GM12891 (cell line): ENCODE data around the gene TUBA8.
"Not testable (repeated sequence)": the region's sequence is repeated elsewhere in the genome, so short reads cannot be mapped to it uniquely, and the experiment has no call there.

Experiments
- DNase-seq: peaks from one replicate; pipeline ENCODE4 v3.0.0; 2011; ENCODE audit warnings: low spot score; ENCODE audit not compliant: insufficient read length
- FAIRE-seq: peaks from 2 replicates; lab custom pipeline; 2011; peaks lifted over from hg19 to GRCh38; lab: Jason Lieb, UNC
- PAX5 ChIP-seq: IDR thresholded peaks from 2 replicates; pipeline ENCODE4 v1.6.1; 2011; ENCODE audit warnings: low read length, moderate library complexity, mild to moderate bottlenecking; ENCODE audit not compliant: insufficient read depth, severe bottlenecking
- POLR2A ChIP-seq: IDR thresholded peaks from 2 replicates; pipeline ENCODE4 v1.6.1; 2011; ENCODE audit warnings: low read depth, low read length, control low read depth
- POLR2AphosphoS5 ChIP-seq: IDR thresholded peaks from 2 replicates; pipeline ENCODE4 v1.6.1; 2011; ENCODE audit warnings: low read depth, low read length, control low read depth
- POU2F2 ChIP-seq: IDR thresholded peaks from 2 replicates; pipeline ENCODE4 v1.6.1; 2011; ENCODE audit warnings: low read depth, mild to moderate bottlenecking, control low read depth, low read length, moderate library complexity
- SPI1 ChIP-seq: IDR thresholded peaks from 2 replicates; pipeline ENCODE4 v1.6.1; 2011; ENCODE audit warnings: low read depth, low read length, control low read depth
- TAF1 ChIP-seq: IDR thresholded peaks from 2 replicates; pipeline ENCODE4 v1.6.1; 2011; ENCODE audit warnings: low read depth, low read length, control low read depth

The TUBA8 gene

GRCh38 chr22:18146389-18146753, 35.8 kb downstream of the TUBA8 start:
- FAIRE-seq, result no peak
- no peak for TF ChIP-seq TAF1
- TF ChIP-seq POLR2A, result no peak
- no peak for TF ChIP-seq POLR2AphosphoS5
- TF ChIP-seq POU2F2, result no peak
- TF ChIP-seq PAX5, result no peak
- no peak for TF ChIP-seq SPI1
- no peak for DNase-seq

- DNase-seq (no peak), FAIRE-seq (no peak)
- TF ChIP-seq PAX5 (no peak), TAF1 (no peak), SPI1 (no peak), POLR2A (no peak), POLR2AphosphoS5 (no peak), POU2F2 (no peak)
Observed at GRCh38 chr22:18147791-18148190, 37.2 kb downstream of the TUBA8 start.

DNA sequence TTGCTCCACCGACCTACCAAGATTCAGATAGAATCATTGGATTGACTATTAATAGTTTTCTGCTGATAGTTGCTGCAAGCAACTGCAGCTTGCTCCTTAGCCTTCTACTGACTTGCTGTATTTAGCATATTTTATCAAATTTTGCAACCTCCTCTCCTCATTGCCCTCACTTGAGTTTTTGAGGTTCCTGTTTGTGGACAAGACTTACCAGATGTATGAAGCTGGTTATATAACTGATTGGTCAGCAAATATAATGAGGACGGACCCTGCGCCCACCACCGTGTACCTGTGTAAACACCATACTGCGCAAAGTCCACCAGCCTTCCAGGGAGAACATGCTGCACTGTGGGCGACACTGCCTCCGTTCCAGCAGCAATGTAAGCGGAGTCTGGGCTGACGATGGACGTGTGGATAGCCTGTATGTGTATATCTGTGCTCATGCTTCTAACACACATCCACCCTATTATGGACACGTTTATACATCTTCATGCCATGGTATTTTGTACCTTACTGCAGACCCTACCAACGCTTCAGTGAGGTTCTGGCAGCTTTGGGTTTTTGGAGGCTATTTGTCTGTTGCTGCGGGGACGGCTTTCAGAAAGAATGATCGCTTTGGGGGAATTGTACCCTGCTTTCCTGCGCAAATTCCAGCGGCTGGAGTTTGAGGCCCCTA, 37.8 kb downstream of the TUBA8 start:
- no peak for TF ChIP-seq POLR2AphosphoS5
- TF ChIP-seq POLR2A, result no peak
- TF ChIP-seq PAX5, result no peak
- TF ChIP-seq TAF1, result no peak
- no peak for TF ChIP-seq SPI1
- TF ChIP-seq POU2F2, result no peak
- FAIRE-seq, result peak; percentile 52
- DNase-seq, result no peak

- DNase-seq (no peak), FAIRE-seq (no peak)
- no peak for TF ChIP-seq TAF1
- TF ChIP-seq POU2F2, result no peak
- TF ChIP-seq POLR2A, result no peak
Observed at GRCh38 chr22:18152519-18152918, 41.9 kb downstream of the TUBA8 start.

GRCh38 chr22:18154821-18155390, 44.3 kb downstream of the TUBA8 start:
- DNase-seq (no peak), FAIRE-seq (no peak)
- TF ChIP-seq SPI1 (no peak), TAF1 (no peak)

DNA sequence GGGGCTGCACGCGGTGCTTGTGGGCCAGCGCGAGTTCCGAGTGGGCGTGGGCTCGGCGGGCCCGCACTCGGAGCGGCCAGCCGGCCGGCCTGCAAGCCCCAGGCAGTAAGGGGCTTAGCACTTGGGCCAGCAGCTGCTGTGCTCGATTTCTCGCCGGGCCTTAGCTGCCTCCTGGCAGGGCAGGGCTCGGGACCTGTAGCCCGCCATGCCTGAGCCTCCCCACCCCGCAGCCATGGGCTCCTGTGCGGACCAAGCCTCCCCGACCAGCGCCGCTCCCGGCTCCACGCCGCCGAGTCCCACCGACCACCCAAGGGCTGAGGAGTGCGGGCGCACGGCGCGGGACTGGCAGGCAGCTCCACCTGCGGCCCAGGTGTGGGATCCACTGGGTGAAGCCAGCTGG, 44.9 kb downstream of the TUBA8 start:
- FAIRE-seq, DNase-seq: not testable (repeated sequence)

- no peak for TF ChIP-seq SPI1
- TF ChIP-seq POU2F2, result no peak
- TF ChIP-seq POLR2A, result no peak
- no peak for TF ChIP-seq POLR2AphosphoS5
- no peak for TF ChIP-seq TAF1
- no peak for TF ChIP-seq PAX5
- no peak for FAIRE-seq
- no peak for DNase-seq
Observed at GRCh38 chr22:18156878-18157713, 46.5 kb downstream of the TUBA8 start.

GRCh38 chr22:18157714-18158028, 47.1 kb downstream of the TUBA8 start:
- TF ChIP-seq SPI1 (no peak), PAX5 (no peak), POU2F2 (no peak)
- DNase-seq (no peak), FAIRE-seq (no peak)

- FAIRE-seq, DNase-seq: not testable (repeated sequence)
Observed at GRCh38 chr22:18160641-18161040, 50.0 kb downstream of the TUBA8 start.

GRCh38 chr22:18163843-18164242, 53.2 kb downstream of the TUBA8 start:
- peak; percentile 56 for DNase-seq
- peak; percentile 90 for FAIRE-seq

GRCh38 chr22:18164584-18164983, 54.0 kb downstream of the TUBA8 start:
- FAIRE-seq, result peak; percentile 52
- DNase-seq, result not testable (repeated sequence)

DNA sequence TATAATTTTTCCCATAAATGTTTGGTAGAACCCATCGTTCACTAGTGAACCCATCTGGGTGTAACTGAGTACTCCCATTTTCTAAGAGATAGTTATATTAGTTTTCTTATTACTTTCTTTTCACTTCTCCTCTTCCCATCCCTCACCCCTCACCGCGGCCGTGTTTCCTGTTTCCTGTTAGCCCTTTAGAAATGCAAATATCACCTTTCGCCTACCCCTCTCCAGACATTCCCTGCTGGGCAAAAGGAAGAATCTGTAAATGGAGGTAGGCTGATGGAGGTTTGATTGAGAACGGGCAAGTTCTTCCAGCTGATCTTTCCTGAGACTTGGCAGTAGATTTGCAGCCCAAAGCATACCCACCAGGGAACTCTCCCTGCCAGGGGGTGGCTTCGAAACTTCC, 54.7 kb downstream of the TUBA8 start:
- not testable (repeated sequence) for FAIRE-seq, DNase-seq

DNA sequence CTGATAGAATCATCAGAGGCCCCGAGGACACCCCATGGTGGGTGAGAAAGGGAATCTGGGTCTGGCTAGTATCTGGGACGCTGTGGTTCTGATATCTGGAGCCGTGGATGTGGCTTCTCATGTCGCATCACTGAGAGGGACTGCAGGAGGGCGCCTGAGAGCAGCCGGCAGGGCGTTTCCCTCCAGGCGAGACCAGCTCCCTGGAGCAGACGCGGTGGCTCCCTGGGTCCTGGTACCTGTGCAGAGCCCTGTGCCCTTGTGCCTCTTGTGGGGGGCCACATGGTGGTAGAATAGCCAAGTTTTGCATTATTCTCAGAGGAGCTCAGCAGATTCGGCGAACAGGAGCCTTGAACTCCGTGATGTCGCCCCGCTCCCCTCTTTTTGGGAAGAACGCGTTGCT, 59.7 kb downstream of the TUBA8 start:
- not testable (repeated sequence) for FAIRE-seq, DNase-seq

DNA sequence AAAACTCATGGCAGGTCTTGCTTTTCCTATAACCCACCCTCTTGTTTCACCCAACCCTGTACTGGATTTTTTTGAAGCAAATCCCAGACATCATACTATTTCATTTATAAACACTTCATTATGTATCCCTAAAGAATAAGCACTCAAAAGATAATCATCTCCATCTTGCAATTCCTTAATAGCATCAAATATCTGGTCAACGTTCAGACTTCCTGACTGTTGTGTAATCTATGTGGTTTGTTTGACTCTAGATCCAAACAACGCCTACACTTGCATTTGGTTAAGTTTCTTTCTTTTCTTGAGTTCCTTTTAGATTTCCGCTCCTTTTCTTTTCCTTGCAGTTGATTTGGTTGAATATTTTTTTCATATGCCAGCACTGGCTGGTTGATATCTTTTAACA, 61.6 kb downstream of the TUBA8 start:
- FAIRE-seq, DNase-seq: not testable (repeated sequence)

DNA sequence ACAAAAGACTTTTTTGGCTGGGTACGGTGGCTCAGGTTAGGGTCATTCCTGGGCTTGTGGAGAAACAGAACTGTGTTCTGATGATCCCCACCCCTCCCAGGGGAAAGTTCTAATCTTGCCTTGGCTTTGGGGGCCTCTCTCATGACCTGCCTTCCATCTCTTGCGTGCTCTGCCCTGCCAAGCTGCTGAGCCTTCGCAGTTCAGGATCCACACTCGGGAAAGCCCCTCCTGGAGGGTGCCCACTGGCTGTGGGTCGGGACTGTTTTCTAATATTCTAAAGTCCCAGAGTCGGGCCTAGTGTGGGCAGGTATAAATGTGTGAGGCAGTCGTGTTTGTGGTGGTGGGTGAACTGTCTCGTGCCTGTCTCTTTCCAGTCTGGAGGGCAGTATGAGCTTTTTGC, 62.2 kb downstream of the TUBA8 start:
- DNase-seq, FAIRE-seq: not testable (repeated sequence)

GRCh38 chr22:18173441-18173840, 62.8 kb downstream of the TUBA8 start:
- not testable (repeated sequence) for FAIRE-seq, DNase-seq
